ENCODE measurements around the gene RAB3C.

The RAB3C gene

GRCh38 chr5:58670582-58670981, 87.7 kb downstream of the RAB3C start:
- no peak overlapping the region for H3K27ac ChIP-seq (ENCODE audit: low read length)
- H3K36me3 ChIP-seq (replicated peaks; ENCODE audit: low read depth, low read length): no peaks in the 10 kb centered on the region
- TF ChIP-seq, protein P1, sequence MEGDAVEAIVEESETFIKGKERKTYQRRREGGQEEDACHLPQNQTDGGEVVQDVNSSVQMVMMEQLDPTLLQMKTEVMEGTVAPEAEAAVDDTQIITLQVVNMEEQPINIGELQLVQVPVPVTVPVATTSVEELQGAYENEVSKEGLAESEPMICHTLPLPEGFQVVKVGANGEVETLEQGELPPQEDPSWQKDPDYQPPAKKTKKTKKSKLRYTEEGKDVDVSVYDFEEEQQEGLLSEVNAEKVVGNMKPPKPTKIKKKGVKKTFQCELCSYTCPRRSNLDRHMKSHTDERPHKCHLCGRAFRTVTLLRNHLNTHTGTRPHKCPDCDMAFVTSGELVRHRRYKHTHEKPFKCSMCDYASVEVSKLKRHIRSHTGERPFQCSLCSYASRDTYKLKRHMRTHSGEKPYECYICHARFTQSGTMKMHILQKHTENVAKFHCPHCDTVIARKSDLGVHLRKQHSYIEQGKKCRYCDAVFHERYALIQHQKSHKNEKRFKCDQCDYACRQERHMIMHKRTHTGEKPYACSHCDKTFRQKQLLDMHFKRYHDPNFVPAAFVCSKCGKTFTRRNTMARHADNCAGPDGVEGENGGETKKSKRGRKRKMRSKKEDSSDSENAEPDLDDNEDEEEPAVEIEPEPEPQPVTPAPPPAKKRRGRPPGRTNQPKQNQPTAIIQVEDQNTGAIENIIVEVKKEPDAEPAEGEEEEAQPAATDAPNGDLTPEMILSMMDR (IDR thresholded peaks at IDR 0.05; ENCODE audit: low read depth, low read length): no peak
- TF ChIP-seq EZH2phosphoT487 (IDR thresholded peaks at IDR 0.05; ENCODE audit: low read depth): no peak
- no peaks in the 10 kb centered on the region for H3K9me3 ChIP-seq (ENCODE audit: insufficient read depth, low read length)
- H4K20me1 ChIP-seq (ENCODE audit: insufficient read depth, low read length): no peaks in the 10 kb centered on the region
- no peaks in the 10 kb centered on the region for H3K4me1 ChIP-seq (ENCODE audit: low read length)
- no peaks in the 10 kb centered on the region for H3K79me2 ChIP-seq (ENCODE audit: low read length)
- no peak overlapping the region for H3K4me3 ChIP-seq (ENCODE audit: low read length)
- H3K27me3 ChIP-seq (ENCODE audit: low read depth, low read length): no peaks in the 10 kb centered on the region
- H3K9ac ChIP-seq (ENCODE audit: low read length): no peak overlapping the region
- no peak overlapping the region for H3K4me2 ChIP-seq (ENCODE audit: low read length)
- H2AFZ ChIP-seq (ENCODE audit: low read depth, low read length): no peak overlapping the region

DNA sequence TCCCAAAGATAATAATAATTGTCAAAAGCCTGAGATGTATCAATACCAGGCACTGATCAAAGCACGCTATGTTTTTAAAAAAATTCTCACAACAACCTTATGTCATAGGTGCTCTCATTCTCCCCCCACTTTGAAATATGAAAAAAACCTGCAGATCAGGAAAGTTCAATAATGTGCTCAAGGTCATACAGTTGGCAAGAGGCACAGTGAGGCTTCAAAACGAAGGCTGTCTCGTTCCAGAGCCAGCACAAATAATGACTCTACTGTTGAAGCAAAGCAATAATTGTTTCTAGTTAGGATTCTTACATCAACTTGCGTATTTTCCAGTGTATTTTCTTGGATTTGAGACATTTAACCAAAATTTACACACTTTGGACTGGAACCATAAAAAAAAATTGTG, 88.3 kb downstream of the RAB3C start:
- Histone ChIP-seq H3K9ac (ENCODE audit: low read length) (no peak overlapping the region), H3K4me2 (ENCODE audit: low read length) (no peak overlapping the region), H4K20me1 (ENCODE audit: insufficient read depth, low read length) (no peaks in the 10 kb centered on the region), H3K27me3 (ENCODE audit: low read depth, low read length) (no peaks in the 10 kb centered on the region), H3K27ac (ENCODE audit: low read length) (no peak overlapping the region), H3K4me3 (ENCODE audit: low read length) (no peak overlapping the region), H3K36me3 (replicated peaks; ENCODE audit: low read depth, low read length) (no peaks in the 10 kb centered on the region), H2AFZ (ENCODE audit: low read depth, low read length) (no peak overlapping the region), H3K4me1 (ENCODE audit: low read length) (no peaks in the 10 kb centered on the region), H3K9me3 (ENCODE audit: insufficient read depth, low read length) (no peaks in the 10 kb centered on the region), H3K79me2 (ENCODE audit: low read length) (no peaks in the 10 kb centered on the region)
- TF ChIP-seq, protein P1 (IDR thresholded peaks at IDR 0.05; ENCODE audit: low read depth, low read length): no peak
- TF ChIP-seq EZH2phosphoT487 (IDR thresholded peaks at IDR 0.05; ENCODE audit: low read depth): no peak

GRCh38 chr5:58672521-58672920, 89.6 kb downstream of the RAB3C start:
- no peaks in the 10 kb centered on the region for H3K36me3 ChIP-seq (replicated peaks; ENCODE audit: low read depth, low read length)
- no peak overlapping the region for H3K4me3 ChIP-seq (ENCODE audit: low read length)
- TF ChIP-seq, protein P1 (IDR thresholded peaks at IDR 0.05; ENCODE audit: low read depth, low read length): no peak
- TF ChIP-seq EZH2phosphoT487 (IDR thresholded peaks at IDR 0.05; ENCODE audit: low read depth): no peak
- H4K20me1 ChIP-seq (ENCODE audit: insufficient read depth, low read length): no peaks in the 10 kb centered on the region
- no peak overlapping the region for H3K4me2 ChIP-seq (ENCODE audit: low read length)
- no peaks in the 10 kb centered on the region for H3K4me1 ChIP-seq (ENCODE audit: low read length)
- no peaks in the 10 kb centered on the region for H3K27me3 ChIP-seq (ENCODE audit: low read depth, low read length)
- no peaks in the 10 kb centered on the region for H3K9me3 ChIP-seq (ENCODE audit: insufficient read depth, low read length)
- no peak overlapping the region for H2AFZ ChIP-seq (ENCODE audit: low read depth, low read length)
- H3K9ac ChIP-seq (ENCODE audit: low read length): no peak overlapping the region
- no peak overlapping the region for H3K27ac ChIP-seq (ENCODE audit: low read length)
- H3K79me2 ChIP-seq (ENCODE audit: low read length): no peaks in the 10 kb centered on the region

DNA sequence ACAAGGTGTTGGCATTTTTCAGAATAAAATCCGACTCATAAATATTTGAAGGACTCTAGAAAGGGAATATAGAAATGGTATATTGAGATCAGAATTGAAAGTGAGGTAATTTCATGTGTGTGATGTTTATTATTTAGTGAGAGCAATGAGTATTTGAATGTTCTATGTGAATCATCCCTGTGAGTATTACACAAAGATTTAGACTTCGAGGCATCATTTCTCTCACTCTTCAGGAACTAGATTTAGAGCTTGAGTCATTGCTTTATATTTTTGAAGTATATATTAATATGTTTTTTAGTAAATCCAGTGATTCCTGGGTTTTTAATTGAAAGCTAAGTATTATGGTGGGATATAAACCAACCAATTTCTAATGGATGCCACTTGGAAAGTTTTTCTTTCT, 91.2 kb downstream of the RAB3C start:
- H3K4me2 ChIP-seq (ENCODE audit: low read length): no peak overlapping the region
- H3K27me3 ChIP-seq (ENCODE audit: low read depth, low read length): no peaks in the 10 kb centered on the region
- no peak overlapping the region for H2AFZ ChIP-seq (ENCODE audit: low read depth, low read length)
- TF ChIP-seq EZH2phosphoT487 (IDR thresholded peaks at IDR 0.05; ENCODE audit: low read depth): no peak
- TF ChIP-seq, protein P1 (IDR thresholded peaks at IDR 0.05; ENCODE audit: low read depth, low read length): no peak
- no peak overlapping the region for H3K9ac ChIP-seq (ENCODE audit: low read length)
- no peaks in the 10 kb centered on the region for H4K20me1 ChIP-seq (ENCODE audit: insufficient read depth, low read length)
- H3K4me1 ChIP-seq (ENCODE audit: low read length): no peaks in the 10 kb centered on the region
- H3K36me3 ChIP-seq (replicated peaks; ENCODE audit: low read depth, low read length): no peaks in the 10 kb centered on the region
- H3K4me3 ChIP-seq (ENCODE audit: low read length): no peak overlapping the region
- H3K79me2 ChIP-seq (ENCODE audit: low read length): no peaks in the 10 kb centered on the region
- H3K27ac ChIP-seq (ENCODE audit: low read length): no peak overlapping the region
- H3K9me3 ChIP-seq (ENCODE audit: insufficient read depth, low read length): no peaks in the 10 kb centered on the region
